ENCODE data around the gene ZNF444. TPM values are rescaled to one million over a fixed set of nuclear protein-coding genes. Genes with fewer than 3 reads are reported as not detected.

Gene ZNF444
- total and polyA plus RNA-seq, 2 donors (not counting 1 experiment from before 2014, with no cell fraction given): 6.4 to 17.5 TPM

- Histone ChIP-seq H4K20me1 (ENCODE audit: control insufficient read depth, extremely low read depth, insufficient read depth, low read length) (no peaks in the 10 kb centered on the region), H3K9ac (ENCODE audit: insufficient read depth, low read length) (no peak overlapping the region), H3K79me2 (ENCODE audit: control insufficient read depth, insufficient read depth, low read length) (peaks cover 22% of the 10 kb centered on the region), H3K27ac (ENCODE audit: insufficient read depth, low read length) (no peak overlapping the region), H3K4me1 (ENCODE audit: control insufficient read depth, extremely low read depth, insufficient read depth, low read length) (peaks cover 15% of the 10 kb centered on the region), H3K4me2 (ENCODE audit: extremely low read depth, insufficient read depth, low read length) (peak overlapping the region; percentile 23), H3K4me3 (replicated peaks in 1 of 4; ENCODE audit: control extremely low read depth in 1 of 4, insufficient read depth in 1 of 4, low read depth in 3 of 4, low read length in 4 of 4) (no peak overlapping the region), H2AFZ (ENCODE audit: low read length) (peak overlapping the region; percentile 82), H3K36me3 (ENCODE audit: control insufficient read depth, insufficient read depth, low read length) (no peaks in the 10 kb centered on the region), H3K27me3 (ENCODE audit: control insufficient read depth, insufficient read depth, low read length) (no peaks in the 10 kb centered on the region), H3K9me3 (ENCODE audit: control insufficient read depth, insufficient read depth, low read depth, low read length) (no peaks in the 10 kb centered on the region)
- TF ChIP-seq EZH2 (IDR thresholded peaks at IDR 0.05; ENCODE audit: low read length, missing control alignments) (no peak), CTCF (conservative IDR thresholded peaks at IDR 0.05 in 1 of 2, IDR thresholded peaks at IDR 0.05 in 1 of 2; ENCODE audit: low read depth in 1 of 2, low read length in 2 of 2) (no peak)
- DNase-seq (ENCODE audit: low read depth in 2 of 2): no peak
These were observed 17.7 kb upstream of the ZNF444 start for GRCh38 chr19:56123266-56123891.

- Histone ChIP-seq H4K20me1 (ENCODE audit: control insufficient read depth, extremely low read depth, insufficient read depth, low read length) (no peaks in the 10 kb centered on the region), H3K27ac (ENCODE audit: insufficient read depth, low read length) (no peak overlapping the region), H3K4me3 (replicated peaks in 1 of 4; ENCODE audit: control extremely low read depth in 1 of 4, insufficient read depth in 1 of 4, low read depth in 3 of 4, low read length in 4 of 4) (no peak overlapping the region), H3K36me3 (ENCODE audit: control insufficient read depth, insufficient read depth, low read length) (no peaks in the 10 kb centered on the region), H3K4me1 (ENCODE audit: control insufficient read depth, extremely low read depth, insufficient read depth, low read length) (peaks cover 8% of the 10 kb centered on the region), H3K9ac (ENCODE audit: insufficient read depth, low read length) (no peak overlapping the region), H3K79me2 (ENCODE audit: control insufficient read depth, insufficient read depth, low read length) (peaks cover 10% of the 10 kb centered on the region), H3K4me2 (ENCODE audit: extremely low read depth, insufficient read depth, low read length) (no peak overlapping the region), H3K9me3 (ENCODE audit: control insufficient read depth, insufficient read depth, low read depth, low read length) (no peaks in the 10 kb centered on the region), H3K27me3 (ENCODE audit: control insufficient read depth, insufficient read depth, low read length) (no peaks in the 10 kb centered on the region), H2AFZ (ENCODE audit: low read length) (no peak overlapping the region)
- no peak for TF ChIP-seq EZH2 (IDR thresholded peaks at IDR 0.05; ENCODE audit: low read length, missing control alignments)
- no peak for TF ChIP-seq CTCF (conservative IDR thresholded peaks at IDR 0.05 in 1 of 2, IDR thresholded peaks at IDR 0.05 in 1 of 2; ENCODE audit: low read depth in 1 of 2, low read length in 2 of 2)
- no peak for DNase-seq (ENCODE audit: low read depth in 2 of 2)
These were observed 16.5 kb upstream of the ZNF444 start for GRCh38 chr19:56124578-56124977.

GRCh38 chr19:56125806-56126590 is 15.1 kb upstream of the ZNF444 start:
- H3K4me3 ChIP-seq (replicated peaks in 1 of 4; ENCODE audit: control extremely low read depth in 1 of 4, insufficient read depth in 1 of 4, low read depth in 3 of 4, low read length in 4 of 4): no peak overlapping the region
- H3K9ac ChIP-seq (ENCODE audit: insufficient read depth, low read length): no peak overlapping the region
- DNase-seq (ENCODE audit: low read depth in 2 of 2): peak in 1 of 2 donors; percentile 47

More at GRCh38 chr19:56125806-56126590, 15.1 kb upstream of the ZNF444 start:
- Histone ChIP-seq H2AFZ (ENCODE audit: low read length) (no peak overlapping the region), H4K20me1 (ENCODE audit: control insufficient read depth, extremely low read depth, insufficient read depth, low read length) (no peaks in the 10 kb centered on the region), H3K27ac (ENCODE audit: insufficient read depth, low read length) (no peak overlapping the region), H3K4me2 (ENCODE audit: extremely low read depth, insufficient read depth, low read length) (no peak overlapping the region), H3K4me1 (ENCODE audit: control insufficient read depth, extremely low read depth, insufficient read depth, low read length) (peaks cover 3% of the 10 kb centered on the region), H3K9me3 (ENCODE audit: control insufficient read depth, insufficient read depth, low read depth, low read length) (no peaks in the 10 kb centered on the region), H3K36me3 (ENCODE audit: control insufficient read depth, insufficient read depth, low read length) (no peaks in the 10 kb centered on the region), H3K27me3 (ENCODE audit: control insufficient read depth, insufficient read depth, low read length) (no peaks in the 10 kb centered on the region), H3K79me2 (ENCODE audit: control insufficient read depth, insufficient read depth, low read length) (no peaks in the 10 kb centered on the region)
- TF ChIP-seq CTCF (conservative IDR thresholded peaks at IDR 0.05 in 1 of 2, IDR thresholded peaks at IDR 0.05 in 1 of 2; ENCODE audit: low read depth in 1 of 2, low read length in 2 of 2): no peak
- no peak for TF ChIP-seq EZH2 (IDR thresholded peaks at IDR 0.05; ENCODE audit: low read length, missing control alignments)
